Small intestine (tissue), 7 donors: ENCODE data around the gene S1PR1. TPM values are rescaled to one million over a fixed set of nuclear protein-coding genes. Genes with fewer than 3 reads are reported as not detected.
"Not testable (repeated sequence)": the region's sequence is repeated elsewhere in the genome, so short reads cannot be mapped to it uniquely, and the experiment has no call there.

ENCODE experiments used
- DNase-seq, 2 donors: peaks; one replicate each; pipeline versions ENCODE4 v3.0.0 to v3.0.0-alpha.2; 2013
- FAIRE-seq: peaks from 2 replicates; lab custom pipeline; 2012; peaks lifted over from hg19 to GRCh38; lab: Jason Lieb, UNC
- H3K27ac ChIP-seq, 3 donors: one replicate each; pipeline ENCODE4 v1.5.1; 2013; ENCODE audit warnings: low read length in 2 of 3, mild to moderate bottlenecking in 2 of 3, control low read depth in 1 of 3, inconsistent platforms in 1 of 3, low read depth in 1 of 3, moderate library complexity in 1 of 3
- H3K27me3 ChIP-seq, 3 donors: one replicate each; pipeline ENCODE4 v1.6.1; 2013; ENCODE audit warnings: low read length in 3 of 3, inconsistent platforms in 1 of 3; ENCODE audit not compliant: control insufficient read depth in 3 of 3, insufficient read depth in 3 of 3
- H3K36me3 ChIP-seq, 3 donors: one replicate each; pipeline ENCODE4 v1.6.1; 2013; ENCODE audit warnings: low read length in 3 of 3, inconsistent platforms in 1 of 3, low read depth in 1 of 3, mild to moderate bottlenecking in 1 of 3, moderate library complexity in 1 of 3; ENCODE audit not compliant: control insufficient read depth in 3 of 3, insufficient read depth in 2 of 3
- H3K4me1 ChIP-seq, 3 donors: one replicate each; pipeline ENCODE4 v1.6.1; 2013; ENCODE audit warnings: low read length in 2 of 3, inconsistent platforms in 1 of 3, low read depth in 1 of 3, mild to moderate bottlenecking in 1 of 3, moderate library complexity in 1 of 3; ENCODE audit not compliant: control insufficient read depth in 3 of 3, insufficient read depth in 2 of 3
- H3K4me3 ChIP-seq, 3 donors: one replicate each; pipeline ENCODE4 v1.5.1; 2013; ENCODE audit warnings: low read length in 3 of 3, control low read depth in 1 of 3, inconsistent platforms in 1 of 3, low read depth in 1 of 3, mild to moderate bottlenecking in 1 of 3, moderate library complexity in 1 of 3
- H3K9me3 ChIP-seq, 2 donors: one replicate each; pipeline ENCODE4 v1.6.1; 2013; ENCODE audit warnings: low read depth in 1 of 2, low read length in 1 of 2; ENCODE audit not compliant: control insufficient read depth in 2 of 2, insufficient read depth in 1 of 2
- WGBS, 3 donors: extraction: QIAGEN DNeasy Blood & Tissue Kit; methylation state at CpG; one replicate each; pipeline ENCODE4 v1.1.7; 2013; 5-methylcytosine and 5-hydroxymethylcytosine counted together
- polyA plus RNA-seq, 4 donors: library from polyadenylated mRNA; stranded (reverse) in 3 of 4; unstranded in 1 of 4; fragments of 200-250 nt in 3 of 4; fragments of 120-200 nt in 1 of 4; gene quantifications; one replicate each; pipeline versions ENCODE4 v1.2.1 to v1.2.3, GENCODE V29; 2013
- donor health status: healthy with polysubstance abuse.
- donor health status: control.
- donor health status: control.
- donor health status: Bipolar disorder and iron deficiency.
- donor health status: healthy.

S1PR1 gene
- polyA plus RNA-seq, 4 donors, result 0.45 to 42.4 (median 4.6) TPM

DNA sequence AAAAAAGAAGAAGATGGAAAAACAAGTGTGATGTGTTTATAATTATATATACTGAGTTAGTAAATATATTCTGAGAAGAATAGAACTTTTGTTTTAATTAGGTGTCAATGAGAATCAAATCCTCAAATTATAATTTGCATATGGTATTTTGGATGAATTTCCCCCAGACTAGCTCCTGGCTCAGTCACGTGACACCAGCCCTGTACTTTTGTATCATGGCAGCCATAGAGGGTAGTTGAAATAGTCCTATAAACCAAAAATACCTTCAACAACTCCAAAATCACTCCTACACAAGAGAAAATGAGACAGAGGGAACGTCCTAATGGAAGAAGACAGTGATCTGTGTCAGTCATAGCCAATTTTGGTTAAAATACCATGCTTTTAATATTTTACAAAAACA lies 9.0 kb upstream of the S1PR1 start:
- H3K27me3 ChIP-seq, result no peaks in the 10 kb centered on the region
- H3K4me1 ChIP-seq, result no peaks in the 10 kb centered on the region
- no peaks in the 10 kb centered on the region for H3K36me3 ChIP-seq
- DNase-seq (no peak), FAIRE-seq (no peak)
- peaks cover 0 to 2% of the 10 kb centered on the region in 2 donors for H3K9me3 ChIP-seq
- H3K4me3 ChIP-seq, result no peak overlapping the region
- WGBS, 3 donors, result 64 to 82% (median 79%) methylated on average over 2 of the region's 2 CpGs
- H3K27ac ChIP-seq, result no peak overlapping the region

DNA sequence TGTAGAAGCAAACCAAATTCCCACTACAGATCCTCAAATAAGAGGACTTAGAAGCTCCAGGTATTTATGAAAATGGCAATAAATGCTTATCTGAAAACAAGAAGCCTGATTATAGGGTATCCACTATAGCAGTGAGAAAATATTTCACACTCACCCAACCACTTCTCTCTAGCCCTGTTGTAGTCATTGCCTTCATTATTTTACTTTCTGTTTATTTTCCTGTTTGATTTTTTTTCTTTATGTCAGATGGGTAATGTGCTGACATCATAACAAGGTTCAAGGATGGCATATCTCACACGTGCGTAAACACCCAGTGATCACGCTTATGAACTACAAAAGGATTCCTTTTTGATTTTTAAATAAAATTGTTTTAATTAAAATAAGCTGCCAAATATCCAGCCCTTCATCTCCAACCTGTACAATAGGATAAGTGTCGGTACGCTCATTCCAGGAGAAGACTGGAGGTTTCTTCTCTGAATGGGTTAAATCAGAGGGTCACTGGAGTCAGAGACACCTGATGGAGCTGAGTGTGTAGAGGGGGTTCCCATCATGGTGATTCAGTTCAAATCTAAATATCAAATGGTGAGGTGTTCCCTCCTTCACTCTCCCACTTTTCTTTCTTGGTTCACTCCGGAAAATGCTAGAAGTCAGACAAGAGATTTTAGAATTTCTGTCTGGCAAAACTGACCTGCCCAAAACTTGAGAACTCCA lies 8.2 kb upstream of the S1PR1 start:
- DNase-seq, result no peak
- Histone ChIP-seq H3K27me3 (no peaks in the 10 kb centered on the region), H3K4me1 (no peaks in the 10 kb centered on the region), H3K9me3 (peaks cover 0 to 2% of the 10 kb centered on the region in 2 donors), H3K4me3 (no peak overlapping the region), H3K27ac (no peak overlapping the region), H3K36me3 (no peaks in the 10 kb centered on the region)
- 76 to 88% (median 80%) methylated on average over 6 of the region's 6 CpGs for WGBS, 3 donors
- no peak for FAIRE-seq

DNA sequence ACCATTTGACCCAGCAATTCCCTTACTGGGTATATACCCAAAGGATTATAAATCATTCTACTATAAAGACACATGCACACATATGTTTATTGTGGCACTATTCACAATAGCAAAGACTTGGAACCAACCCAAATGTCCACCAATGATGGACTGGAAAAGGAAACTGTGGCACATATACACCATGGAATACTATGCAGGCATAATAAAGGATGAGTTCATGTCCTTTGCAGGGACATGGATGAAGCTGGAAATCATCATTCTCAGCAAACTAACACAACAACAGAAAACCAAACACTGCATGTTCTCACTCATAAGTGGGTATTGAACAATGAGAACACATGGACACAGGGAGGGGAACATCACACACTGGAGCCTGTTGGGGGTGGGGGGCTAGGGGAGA lies 4.6 kb upstream of the S1PR1 start:
- not testable (repeated sequence) for H3K27ac ChIP-seq, H3K4me3 ChIP-seq, H3K4me1 ChIP-seq, H3K36me3 ChIP-seq, H3K9me3 ChIP-seq, FAIRE-seq, DNase-seq
- peaks cover 0 to 13% (median 0%) of the 10 kb centered on the region in 3 donors for H3K27me3 ChIP-seq

DNA sequence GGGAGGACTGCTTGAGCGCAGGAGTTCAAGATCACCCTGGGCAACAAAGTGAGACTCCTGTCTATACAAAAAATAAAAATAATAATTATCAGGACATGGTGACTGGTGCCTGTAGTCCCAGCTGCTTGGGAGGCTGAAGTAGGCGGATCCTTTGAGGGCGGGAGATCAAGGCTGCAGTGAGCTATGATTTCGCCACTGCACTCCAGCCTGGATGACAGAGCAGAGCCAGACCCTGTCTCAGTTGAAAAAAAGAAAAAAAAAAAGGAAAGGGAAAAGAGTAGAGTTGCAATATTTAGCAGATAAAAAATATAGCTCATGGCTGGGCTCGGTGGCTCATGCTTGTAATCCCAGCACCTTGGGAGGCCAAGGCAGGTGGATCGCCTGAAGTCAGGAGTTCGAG lies 3.3 kb upstream of the S1PR1 start:
- FAIRE-seq, result no peak
- H3K27me3 ChIP-seq, result peaks cover 0 to 22% (median 0%) of the 10 kb centered on the region in 3 donors
- peaks cover 0 to 20% (median 3%) of the 10 kb centered on the region in 3 donors for H3K4me1 ChIP-seq
- H3K4me3 ChIP-seq, result no peak overlapping the region
- DNase-seq, result no peak
- no peaks in the 10 kb centered on the region for H3K36me3 ChIP-seq
- no peak overlapping the region for H3K27ac ChIP-seq
- no peaks in the 10 kb centered on the region for H3K9me3 ChIP-seq
- WGBS, 3 donors, result 70 to 86% (median 79%) methylated on average over 7 of the region's 7 CpGs

DNA sequence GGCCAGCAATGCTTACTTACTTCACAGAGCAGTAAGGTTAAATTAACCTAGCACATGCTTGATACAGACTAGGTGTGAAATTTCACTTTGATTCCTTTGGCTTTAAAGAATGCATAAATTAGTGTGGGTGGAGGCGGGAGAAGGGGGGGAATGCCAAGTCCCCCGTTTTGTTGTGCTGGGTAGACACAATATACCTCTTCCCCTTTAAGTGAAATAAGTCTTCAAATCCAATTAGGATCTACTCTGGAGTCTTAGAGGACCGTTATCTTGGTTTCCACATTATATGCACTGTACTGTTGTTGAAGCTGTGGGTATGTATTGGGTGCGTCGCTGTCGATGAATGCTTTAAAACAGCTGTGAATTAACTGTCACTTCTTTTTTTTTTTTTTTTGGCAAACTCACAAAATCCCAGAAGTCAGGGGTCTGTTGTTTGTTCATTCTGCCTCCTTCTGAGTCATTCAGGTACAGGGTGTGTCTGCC lies 1.6 kb upstream of the S1PR1 start:
- no peaks in the 10 kb centered on the region for H3K9me3 ChIP-seq
- DNase-seq (no peak), FAIRE-seq (no peak)
- peak overlapping the region in 1 of 3 donors; percentile 90 for H3K27ac ChIP-seq
- peaks cover 0 to 25% (median 0%) of the 10 kb centered on the region in 3 donors for H3K27me3 ChIP-seq
- peaks cover 0 to 11% (median 0%) of the 10 kb centered on the region in 3 donors for H3K36me3 ChIP-seq
- H3K4me1 ChIP-seq, result peaks cover 0 to 22% (median 3%) of the 10 kb centered on the region in 3 donors
- peak overlapping the region in 1 of 3 donors; percentile 59 for H3K4me3 ChIP-seq
- 9 to 24% (median 15%) methylated on average over 6 of the region's 6 CpGs for WGBS, 3 donors

DNA sequence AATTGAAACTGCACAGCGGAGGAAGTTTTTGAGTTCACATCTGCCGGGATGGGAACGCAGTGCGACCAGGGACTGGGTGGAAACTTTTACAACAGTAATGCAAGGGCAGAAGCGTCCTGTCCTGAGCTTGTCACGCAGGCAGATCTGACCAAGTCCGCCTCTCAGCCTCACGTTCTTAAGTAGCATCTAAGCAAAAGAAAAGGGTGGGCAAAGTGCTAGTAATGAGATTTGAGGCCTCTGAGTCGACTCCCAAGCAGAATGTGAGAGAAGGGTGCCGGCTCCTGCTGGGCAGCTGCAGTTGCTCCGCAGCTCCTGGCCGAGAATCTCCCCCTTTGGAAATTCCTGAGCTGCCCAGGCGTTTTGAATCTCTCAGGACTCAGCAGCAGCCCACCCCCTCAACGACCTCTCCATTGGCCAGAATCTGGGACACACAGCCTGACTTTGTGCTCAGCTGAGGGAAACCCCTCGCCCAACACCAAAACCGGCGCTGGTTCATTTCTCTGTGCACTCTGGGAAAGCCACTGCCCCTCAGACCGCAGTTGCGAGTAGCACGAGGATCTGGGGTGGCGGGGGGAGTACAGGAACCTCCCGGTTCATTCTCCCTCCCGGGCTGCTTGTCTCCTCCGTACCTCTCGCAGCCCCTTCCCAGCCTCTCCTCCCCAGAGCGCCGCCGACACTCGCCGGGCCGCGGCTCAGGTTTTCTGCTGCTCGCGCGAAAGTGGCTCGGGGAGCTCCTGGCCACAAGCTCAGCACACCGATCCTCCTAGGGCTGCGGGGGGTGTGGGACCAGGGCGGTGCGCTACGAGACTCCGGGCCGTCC lies 913 bp upstream of the S1PR1 start:
- DNase-seq (peak in 1 of 2 donors; percentile 71), FAIRE-seq (no peak)
- Histone ChIP-seq H3K27me3 (peaks cover 0 to 25% (median 0%) of the 10 kb centered on the region in 3 donors), H3K36me3 (peaks cover 0 to 11% (median 0%) of the 10 kb centered on the region in 3 donors), H3K4me1 (peaks cover 0 to 22% (median 3%) of the 10 kb centered on the region in 3 donors), H3K9me3 (no peaks in the 10 kb centered on the region), H3K27ac (peak overlapping the region in 2 of 3 donors; percentile 62 to 90), H3K4me3 (peak overlapping the region; percentile 37 to 59 (median 53))
- 0 to 1% (median 1%) methylated on average over 36 to 43 of the region's 43 CpGs for WGBS, 3 donors

DNA sequence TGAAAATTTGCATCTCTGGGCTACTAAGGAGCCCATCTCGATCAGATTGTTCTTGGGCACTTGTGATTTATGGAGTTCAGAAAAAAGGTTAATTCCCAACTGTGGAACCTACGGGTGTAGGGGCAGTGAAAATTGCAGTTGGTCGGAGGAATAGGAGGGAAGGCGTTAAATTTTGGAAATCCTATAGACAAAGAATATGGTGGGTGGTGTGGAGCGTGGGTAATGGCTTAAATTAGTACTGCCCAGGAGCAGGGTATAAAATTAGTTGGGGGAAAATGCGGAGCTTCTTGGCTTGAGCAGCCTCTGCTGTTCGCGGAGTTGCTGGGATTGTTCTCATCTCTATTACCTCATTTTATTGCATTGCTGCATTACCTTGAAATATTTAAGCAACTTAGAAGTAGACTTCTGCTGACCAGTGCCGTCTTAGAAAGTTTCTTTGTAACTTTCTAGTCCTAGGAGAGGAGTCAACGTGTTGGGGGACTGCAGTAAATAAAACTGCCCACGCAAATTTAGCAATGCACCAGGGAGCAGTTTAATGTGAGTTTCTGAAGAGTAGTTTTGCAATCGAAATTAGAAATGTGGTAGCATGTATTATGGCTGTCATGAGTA lies 514 bp downstream of the S1PR1 start:
- H3K27me3 ChIP-seq, result peaks cover 0 to 25% (median 0%) of the 10 kb centered on the region in 3 donors
- peak overlapping the region; percentile 37 to 59 (median 53) for H3K4me3 ChIP-seq
- FAIRE-seq, result no peak
- peaks cover 0 to 11% (median 0%) of the 10 kb centered on the region in 3 donors for H3K36me3 ChIP-seq
- WGBS, 3 donors, result 1 to 2% (median 1%) methylated on average over 12 of the region's 12 CpGs
- peaks cover 0 to 22% (median 3%) of the 10 kb centered on the region in 3 donors for H3K4me1 ChIP-seq
- peak in 1 of 2 donors; percentile 64 for DNase-seq
- H3K27ac ChIP-seq, result peak overlapping the region in 2 of 3 donors; percentile 62 to 78
- no peaks in the 10 kb centered on the region for H3K9me3 ChIP-seq
